T-helper 2 cell (primary cell): Measurements from ENCODE around the gene SH3TC1.

Source experiments
- DNase-seq, 5 experiments: peaks; one replicate each; pipeline versions ENCODE4 v3.0.0 to v3.0.0-alpha.2; 2012 to 2022
- total RNA-seq, 2 donors: gene quantifications; one replicate each; lab custom pipeline; 2026; lab: John Stamatoyannopoulos, UW

The SH3TC1 gene
- total RNA-seq: 54.3 to 138 reads per million in 2 donors

DNA sequence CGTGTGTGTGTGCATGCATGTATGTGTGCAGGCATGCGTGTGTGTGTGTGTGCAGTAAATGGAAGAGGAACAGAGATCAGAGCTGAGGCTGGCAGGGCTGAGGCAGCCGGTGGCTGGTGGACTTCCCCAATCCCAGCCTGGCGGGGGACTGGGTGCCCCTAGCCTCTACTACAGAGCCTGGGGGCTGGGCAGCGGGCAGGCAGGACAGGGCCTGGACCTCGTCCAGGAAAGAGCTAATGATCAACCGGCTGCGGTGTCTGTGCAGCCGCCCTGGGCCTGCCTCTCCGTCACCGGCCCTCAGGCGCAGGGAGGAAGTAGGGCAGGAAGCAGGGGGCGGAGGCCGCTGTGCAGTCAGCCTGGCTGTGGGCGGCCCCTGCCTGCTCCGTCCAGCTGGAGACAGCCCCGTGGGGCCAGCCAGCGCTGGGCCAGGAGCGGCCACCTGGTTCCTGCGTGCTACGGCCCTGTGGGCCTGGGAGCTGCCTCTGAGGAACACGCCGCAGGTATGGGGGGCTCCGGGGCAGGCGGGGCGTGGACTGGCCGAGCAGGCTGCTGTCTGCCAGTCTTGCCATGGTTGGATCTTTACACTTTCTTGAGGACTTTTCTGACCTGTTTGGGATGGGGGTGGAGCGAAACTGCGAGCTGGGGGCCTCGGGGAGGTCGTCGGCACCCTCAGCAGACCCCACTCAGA is at the start of gene SH3TC1:
TSS of gene SH3TC1 (plus strand) at position 385 of the 688 bp plus-strand sequence. CDS start 5,905 bp downstream, outside the sequence.
- peak; percentile 26 to 83 (median 43) for DNase-seq

- DNase-seq: no peak
Measured at GRCh38 chr4:8149664-8150063, 49.4 kb upstream of the SH3TC1 start.

- no peak for DNase-seq
Measured at GRCh38 chr4:8150152-8151090, 48.7 kb upstream of the SH3TC1 start.

GRCh38 chr4:8151165-8151650 is 47.9 kb upstream of the SH3TC1 start:
- DNase-seq: no peak

GRCh38 chr4:8152090-8152864 is 46.8 kb upstream of the SH3TC1 start:
- no peak for DNase-seq

DNA sequence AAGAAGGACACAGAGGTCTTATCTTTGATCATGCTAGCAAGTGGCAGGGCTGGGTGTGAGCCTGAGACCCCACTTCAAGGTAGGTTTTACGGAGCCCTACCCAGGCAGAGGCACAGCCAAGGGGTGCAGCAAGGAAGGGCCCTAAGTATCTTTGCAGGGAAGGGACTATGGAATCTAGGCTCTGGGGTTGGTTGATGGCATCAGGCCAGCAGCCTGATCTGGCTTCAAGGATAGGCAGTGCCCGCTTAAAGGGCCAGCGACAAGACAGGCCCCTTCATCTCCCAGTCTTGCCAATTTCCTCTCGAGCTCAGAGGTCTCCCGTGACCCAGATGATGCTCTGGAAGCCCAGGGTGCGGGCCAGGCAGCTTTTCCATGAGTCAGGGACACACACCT is 46.2 kb upstream of the SH3TC1 start:
- no peak for DNase-seq

DNA sequence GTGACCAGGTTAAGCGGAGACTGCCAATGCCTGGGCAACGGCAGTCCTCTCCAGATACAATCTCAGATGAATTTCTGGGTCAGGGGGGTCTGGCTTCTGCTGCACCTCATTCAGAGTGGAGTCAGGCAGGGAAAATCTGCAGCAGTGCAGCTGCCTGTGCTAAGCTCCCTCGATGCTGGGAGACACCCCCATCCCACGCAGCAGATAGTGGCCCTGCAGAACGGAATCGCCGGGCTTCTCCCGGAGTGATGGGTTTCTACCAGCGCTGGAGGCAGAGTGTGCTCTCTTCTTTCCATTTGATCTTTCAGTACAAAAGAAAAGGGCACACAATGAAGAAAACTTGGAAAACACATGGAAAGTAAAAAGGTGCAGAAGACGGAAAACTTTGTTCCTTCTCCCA is 45.6 kb upstream of the SH3TC1 start:
- DNase-seq: no peak

DNA sequence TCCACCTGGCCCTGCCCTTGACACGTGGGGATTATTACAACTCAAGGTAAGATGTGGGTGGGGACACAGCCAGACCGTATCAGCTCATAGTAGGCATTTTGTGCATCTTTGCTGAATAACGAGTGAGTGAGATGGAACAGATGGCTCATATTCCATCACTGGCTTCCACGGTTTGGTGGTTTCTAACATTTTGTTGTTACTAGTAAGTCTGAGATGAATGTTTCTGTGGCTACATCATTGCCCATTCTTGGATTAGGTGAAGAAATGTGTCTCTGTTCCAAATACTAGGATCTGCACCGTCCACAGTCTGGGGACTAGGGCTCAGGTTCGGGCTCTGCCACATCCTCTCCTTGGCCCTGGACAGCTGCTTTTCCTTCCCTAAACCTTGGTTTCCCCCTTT is 44.0 kb upstream of the SH3TC1 start:
- DNase-seq: no peak

GRCh38 chr4:8155660-8156421 is 43.2 kb upstream of the SH3TC1 start:
- no peak for DNase-seq

- no peak for DNase-seq
Measured at GRCh38 chr4:8156617-8157016, 42.5 kb upstream of the SH3TC1 start.

- no peak for DNase-seq
Measured at GRCh38 chr4:8157496-8157895, 41.6 kb upstream of the SH3TC1 start.

GRCh38 chr4:8157944-8158709 is 41.0 kb upstream of the SH3TC1 start:
- no peak for DNase-seq

DNA sequence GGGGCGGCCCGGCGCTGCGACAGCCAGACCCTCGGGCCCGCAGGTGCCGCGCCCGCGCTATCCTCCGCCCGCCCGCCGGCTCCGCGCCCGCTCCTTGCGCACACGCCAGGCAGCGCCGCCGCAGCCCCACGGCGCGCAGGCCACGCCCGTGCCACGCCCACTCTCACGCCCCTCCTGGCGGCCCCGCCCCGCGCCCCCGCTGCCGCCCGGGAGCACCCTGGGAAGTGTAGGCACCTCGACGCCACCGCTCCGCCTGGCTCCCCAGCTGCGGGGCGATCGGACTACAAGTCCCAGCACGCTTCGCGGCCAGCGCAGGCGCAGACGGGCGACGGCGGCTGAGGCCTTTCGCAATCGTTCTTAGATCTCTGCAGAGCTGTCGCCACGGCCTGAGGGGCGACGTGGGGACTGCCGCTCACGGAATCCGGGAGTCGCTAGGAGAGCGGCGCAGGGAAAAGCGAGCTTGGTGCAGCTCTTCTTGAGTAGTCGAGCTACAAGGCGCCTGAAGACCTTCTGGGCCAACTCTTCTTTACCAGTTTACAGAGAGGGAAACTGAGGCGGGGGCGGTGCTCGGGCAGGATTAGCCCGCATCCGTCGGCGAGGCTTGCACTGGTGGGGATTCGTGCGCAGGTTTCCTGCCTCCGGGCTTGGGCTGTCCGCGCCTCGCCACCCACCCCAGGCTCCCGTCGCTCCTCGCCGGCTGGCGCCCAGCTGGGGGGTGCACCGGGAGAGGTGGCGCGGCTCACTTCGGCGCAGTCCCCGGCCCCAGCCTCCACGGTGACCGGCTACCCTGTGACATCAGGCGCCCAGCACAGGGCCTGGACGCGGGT is 40.2 kb upstream of the SH3TC1 start, which contains the start of gene ABLIM2:
TSS of gene ABLIM2 (minus strand) at position 104 of the 827 bp plus-strand sequence. CDS start 124 bp downstream, outside the sequence.
- peak; percentile 97 to 99 (median 98) for DNase-seq

DNA sequence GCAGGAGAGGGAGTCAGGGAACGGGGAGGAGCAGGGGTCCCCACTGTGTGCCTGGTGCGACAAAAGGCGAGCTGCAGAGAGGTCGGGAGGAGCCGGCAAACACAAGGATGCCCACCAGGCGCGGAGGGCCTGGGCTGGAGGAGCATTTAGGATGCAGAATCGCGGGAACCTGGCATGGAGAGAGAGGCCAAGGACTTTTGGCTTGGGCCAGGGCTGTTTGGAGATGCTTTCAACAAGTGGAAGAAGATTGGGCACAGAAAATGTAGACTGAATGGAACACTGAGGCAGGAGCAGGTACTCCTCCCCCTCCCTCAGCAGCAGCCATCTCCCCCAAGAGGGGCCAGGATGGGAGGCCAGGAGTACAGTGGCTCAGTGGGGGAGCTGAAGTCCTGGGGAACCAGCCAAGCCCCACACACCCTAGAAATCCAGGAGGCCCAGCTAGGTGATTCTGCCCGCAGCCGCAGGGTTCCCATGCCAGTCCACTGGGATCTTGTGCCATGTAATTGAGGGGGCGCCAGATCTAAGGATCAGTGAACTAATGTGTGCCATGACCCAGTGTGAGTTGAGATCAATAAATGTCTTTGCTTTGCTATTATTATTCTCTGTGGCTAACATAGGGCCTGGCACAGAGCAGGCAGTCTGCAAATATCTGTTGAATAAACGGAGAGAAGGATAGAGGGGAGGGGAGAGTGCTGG is 39.4 kb upstream of the SH3TC1 start:
- no peak for DNase-seq

- no peak for DNase-seq
Measured at GRCh38 chr4:8160233-8160560, 38.9 kb upstream of the SH3TC1 start.

GRCh38 chr4:8160572-8160971 is 38.5 kb upstream of the SH3TC1 start:
- DNase-seq: no peak

DNA sequence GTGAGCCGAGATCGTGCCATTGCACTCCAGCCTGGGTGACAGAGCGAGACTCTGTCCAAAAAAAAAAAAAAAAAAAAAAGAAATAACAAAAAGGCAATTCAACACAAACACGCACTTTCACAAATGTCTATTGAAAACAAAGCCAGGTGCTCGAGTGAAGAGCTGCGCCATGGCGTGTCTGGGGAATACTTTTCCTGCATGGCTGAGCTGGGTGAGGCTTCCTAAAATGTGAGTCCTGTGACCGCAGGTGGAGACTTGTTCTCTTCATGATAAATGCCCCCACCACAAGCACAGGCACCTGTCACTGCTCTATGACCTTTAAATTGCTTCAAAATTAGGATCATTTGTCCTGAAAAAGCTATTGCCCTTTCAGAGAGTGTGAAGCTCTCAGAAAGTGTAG is 36.5 kb upstream of the SH3TC1 start:
- DNase-seq: no peak

DNA sequence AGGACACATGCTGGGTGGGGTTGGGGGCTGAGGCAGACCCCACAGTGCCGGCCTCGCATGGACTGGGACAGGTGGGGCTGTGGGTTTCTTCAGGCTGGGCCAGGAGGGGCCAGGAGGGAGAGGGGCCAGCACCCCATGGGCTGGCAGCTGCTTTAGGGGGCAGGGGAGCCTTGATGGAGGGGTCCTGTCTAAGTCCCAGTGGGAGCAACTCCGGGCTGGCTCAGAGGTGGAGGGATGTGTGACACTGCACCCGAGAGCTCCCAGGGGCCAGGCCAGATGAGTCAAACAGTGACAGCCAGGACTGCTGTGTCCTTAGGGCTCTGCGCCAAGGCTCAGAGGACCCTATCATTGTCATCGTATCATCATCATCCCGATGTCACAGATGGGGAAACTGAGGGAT is 36.1 kb upstream of the SH3TC1 start:
- DNase-seq: no peak

- DNase-seq: no peak
Measured at GRCh38 chr4:8163436-8164193, 35.5 kb upstream of the SH3TC1 start.
